NCI-H446 (cell line): Measurements from ENCODE around the gene COL18A1.

Experiments
- DNase-seq, 2 experiments: peaks; one replicate each; lab custom pipeline; 2025; lab: John Stamatoyannopoulos, UW

Gene COL18A1

DNA sequence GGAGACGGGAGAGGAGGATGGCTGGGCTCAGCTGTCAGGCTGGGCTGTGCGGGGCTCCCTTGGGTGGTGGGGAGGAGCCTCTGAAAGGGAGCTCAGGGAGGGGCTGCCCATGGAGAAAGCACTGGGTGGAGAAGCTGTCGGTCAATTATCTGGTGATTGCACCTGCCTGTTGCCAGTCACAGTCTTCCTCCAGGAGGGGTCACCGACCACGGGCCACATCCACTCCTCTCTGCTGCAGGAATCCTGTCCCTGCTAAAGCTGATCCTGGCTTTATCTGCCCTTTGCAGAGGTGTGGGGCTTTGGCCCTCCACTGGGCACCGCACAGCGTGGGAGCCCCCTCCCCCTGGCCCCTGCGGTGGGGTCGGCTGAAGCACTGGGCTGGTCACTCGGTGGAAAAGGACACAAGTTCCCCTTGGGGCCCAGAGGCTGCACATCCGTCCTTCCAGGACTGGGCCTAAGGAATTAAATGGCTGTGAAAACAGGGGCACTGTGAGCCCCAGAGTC is 21.8 kb upstream of the COL18A1 start:
- no peak for DNase-seq

DNA sequence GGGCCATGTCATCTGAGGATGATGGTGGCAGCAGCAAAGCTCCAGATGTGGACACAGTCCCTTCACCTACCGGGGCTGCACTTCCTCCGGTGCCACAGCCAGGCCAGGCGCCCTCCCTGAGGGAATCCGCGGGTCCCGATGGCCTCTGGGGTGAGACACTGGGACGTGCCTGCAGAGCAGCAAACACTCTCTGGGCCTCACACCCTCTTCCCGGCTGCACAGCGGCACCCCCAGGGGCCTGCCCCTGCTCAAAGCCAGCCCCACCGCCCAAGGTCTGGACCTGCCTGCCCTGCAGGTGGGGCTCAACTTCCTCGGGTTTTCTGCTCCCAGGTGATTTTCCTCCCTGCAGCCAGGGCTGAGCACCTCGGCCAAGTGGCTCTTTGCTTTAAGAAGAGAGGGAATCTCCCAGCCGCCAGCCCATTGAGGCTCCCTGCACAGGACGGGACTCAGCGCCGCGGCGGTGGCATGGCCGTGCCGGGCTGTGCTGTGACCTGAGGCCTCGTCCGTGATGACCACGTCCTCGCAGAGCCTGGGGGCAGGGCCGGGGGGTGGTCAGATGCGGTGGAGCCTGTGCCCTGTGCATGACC is 21.3 kb upstream of the COL18A1 start:
- no peak for DNase-seq

DNA sequence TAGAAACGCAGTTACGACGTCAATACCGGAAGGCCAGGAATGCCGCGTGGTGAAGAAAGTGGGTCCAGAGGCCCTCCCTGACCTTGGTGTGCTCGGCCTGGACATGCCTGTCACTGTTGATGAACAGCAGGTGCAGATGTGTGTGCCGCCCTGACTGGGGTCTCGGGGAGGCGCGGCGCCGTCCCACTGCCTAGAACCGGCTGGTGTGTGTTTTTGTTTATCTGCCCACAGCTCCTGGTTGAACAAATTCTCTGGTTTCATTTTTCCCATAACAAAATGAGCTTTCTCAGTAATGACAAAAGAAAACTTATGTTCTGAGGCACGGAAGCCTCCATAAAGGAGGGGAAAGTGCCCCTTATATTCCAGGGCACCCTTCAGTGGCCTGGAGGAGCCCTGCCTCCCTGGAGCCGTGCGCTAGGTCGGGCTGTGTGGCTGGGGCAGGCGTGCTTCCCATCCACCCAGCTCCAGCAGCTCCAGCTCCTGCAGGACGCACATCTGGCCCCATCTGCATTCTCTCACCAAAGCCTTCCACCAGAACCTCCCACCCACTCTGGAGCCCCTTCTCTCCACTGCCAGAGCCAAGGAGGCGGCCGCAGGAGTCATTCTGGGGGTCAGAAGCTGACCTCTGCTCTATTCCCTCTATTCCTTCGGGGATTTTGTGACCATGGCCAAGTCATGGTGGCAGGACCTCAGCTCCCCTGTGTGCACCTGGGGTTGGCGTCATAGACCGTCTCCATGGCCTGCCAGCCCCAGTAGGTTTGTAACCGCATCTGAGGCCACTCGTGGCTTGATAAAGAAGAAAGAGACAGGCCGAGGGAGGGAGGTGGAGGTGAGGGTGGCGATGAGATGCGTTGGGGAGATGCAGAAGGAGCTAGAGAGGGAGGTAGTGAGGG is 20.1 kb upstream of the COL18A1 start:
- no peak for DNase-seq

- no peak for DNase-seq
Measured at GRCh38 chr21:45385549-45386050, 19.4 kb upstream of the COL18A1 start.

DNA sequence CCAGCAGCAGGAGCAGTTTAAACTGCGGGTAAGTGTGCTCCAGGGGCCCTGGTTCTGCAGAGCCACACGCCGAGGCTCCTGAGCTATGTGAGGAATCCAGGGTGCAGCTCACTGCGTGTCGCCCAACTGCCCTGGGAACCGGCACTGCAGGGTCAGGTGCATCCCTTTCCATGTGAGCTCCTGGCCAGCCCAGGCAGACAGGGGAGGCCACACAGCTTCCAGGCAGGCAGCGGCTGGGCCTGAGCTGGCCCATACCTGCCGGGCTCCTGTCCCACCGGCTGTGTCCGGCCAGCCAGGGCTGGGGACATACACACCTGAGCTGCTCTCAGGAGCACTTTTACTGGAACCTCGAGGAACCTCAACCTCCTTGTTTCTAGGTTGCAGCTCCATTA is 18.6 kb upstream of the COL18A1 start:
- DNase-seq = no peak

DNA sequence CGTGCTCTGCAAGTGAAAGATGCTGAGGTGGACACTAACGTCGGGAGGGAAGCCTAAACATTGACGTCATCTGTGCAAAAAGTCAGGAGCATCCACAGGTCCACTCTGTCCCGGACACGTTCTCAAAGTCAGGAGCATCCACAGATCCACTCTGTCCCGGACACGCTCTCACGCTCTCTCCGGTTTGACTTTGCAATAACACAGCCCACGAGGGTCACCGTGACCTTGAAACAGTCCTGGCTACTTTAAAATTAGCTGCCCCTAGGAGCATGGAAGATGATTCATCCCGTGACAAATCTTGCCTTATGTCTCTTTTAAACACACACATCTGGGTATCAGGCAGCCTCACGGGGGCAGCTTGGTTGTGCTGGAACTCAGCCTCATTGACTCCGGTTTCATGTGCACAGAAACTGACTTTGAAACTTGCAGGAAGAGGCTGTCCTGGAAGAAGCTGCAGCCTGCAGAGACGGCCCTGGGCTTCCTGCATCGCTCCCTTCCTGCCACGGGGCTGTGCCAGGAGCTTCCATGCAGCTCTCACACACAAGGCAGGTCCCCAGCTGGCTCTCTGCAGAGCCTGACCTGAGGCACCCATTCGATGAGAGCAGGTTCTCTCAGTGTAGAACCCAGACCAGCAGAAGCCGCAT is 18.1 kb upstream of the COL18A1 start:
- DNase-seq = no peak

DNA sequence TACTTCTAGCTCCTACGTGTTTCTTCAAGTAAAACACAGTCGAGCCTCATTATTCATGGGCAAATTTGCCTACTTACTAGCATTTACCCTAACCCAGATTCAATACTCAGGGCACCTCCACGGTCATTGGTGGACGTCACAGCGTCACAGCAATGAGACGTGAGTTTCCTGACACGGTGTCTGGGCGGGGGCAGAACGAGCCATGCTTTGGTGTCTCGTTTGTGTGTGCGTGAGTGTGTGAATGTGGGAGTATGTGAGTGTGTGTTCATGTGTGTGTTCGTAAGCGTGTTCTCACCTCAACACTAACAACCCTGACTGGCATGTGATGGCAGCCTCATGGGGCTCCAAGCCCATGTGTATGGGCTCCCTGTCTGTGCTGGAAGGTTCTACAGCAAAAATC is 17.5 kb upstream of the COL18A1 start:
- DNase-seq = no peak

DNA sequence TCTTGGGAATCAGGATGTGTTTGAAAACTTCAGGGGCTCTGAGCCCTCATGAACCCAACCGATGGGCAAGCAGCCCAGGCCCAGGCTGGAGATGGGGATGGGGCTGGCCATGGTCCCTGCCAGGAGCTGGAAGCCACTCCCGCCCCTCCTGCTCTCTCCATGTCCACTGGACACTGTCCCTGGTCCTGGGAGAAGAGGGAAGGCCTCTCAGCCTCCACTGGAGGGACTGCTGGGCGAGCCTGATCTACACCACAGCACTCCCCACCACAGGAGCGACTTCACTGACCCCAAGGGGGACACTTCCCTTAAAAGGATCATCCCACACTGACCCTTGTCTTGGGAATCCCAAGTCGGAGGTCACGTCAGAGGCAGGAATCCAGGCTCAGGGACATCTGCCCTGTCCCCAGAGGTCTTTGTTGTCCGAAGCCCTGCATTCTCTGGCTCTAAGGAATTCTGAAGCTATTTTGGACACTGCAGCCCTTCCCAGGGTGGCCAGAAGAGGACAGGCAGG is 16.9 kb upstream of the COL18A1 start:
- DNase-seq = no peak

DNA sequence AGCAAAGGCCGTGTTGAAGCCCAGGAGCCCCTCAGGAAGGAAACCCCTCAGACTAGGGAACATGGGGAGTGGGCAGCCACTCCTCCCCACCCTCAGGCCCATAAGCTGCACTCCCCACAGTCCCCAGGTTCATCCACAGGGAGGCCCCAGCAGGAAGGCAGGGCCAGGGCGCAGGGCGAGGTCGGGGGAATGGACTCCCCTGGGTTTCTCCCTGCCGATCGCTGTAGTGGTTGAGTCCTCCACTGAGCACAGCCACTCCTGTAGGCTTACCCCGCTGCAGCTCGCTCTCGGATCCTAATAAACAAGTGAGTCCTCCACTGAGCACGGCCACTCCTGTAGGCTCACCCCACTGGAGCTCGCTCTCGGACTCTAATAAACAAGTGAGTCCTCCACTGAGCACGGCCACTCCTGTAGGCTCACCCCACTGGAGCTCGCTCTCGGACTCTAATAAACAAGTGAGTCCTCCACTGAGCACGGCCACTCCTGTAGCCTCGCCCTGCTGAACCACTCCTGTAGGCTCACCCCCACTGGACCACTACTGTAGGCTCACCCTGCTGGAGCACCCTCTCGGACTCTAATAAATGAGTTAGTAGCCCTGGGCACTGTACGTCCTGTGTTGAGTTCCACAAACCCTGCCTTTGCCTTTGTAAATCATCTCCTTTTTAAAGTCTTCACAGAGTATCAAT is 16.2 kb upstream of the COL18A1 start:
- no peak for DNase-seq

GRCh38 chr21:45390121-45390751 is 14.7 kb upstream of the COL18A1 start:
- no peak for DNase-seq

GRCh38 chr21:45390831-45391742 is 13.9 kb upstream of the COL18A1 start:
- DNase-seq = no peak

- no peak for DNase-seq
Measured at GRCh38 chr21:45391743-45392572, 13.0 kb upstream of the COL18A1 start.

DNA sequence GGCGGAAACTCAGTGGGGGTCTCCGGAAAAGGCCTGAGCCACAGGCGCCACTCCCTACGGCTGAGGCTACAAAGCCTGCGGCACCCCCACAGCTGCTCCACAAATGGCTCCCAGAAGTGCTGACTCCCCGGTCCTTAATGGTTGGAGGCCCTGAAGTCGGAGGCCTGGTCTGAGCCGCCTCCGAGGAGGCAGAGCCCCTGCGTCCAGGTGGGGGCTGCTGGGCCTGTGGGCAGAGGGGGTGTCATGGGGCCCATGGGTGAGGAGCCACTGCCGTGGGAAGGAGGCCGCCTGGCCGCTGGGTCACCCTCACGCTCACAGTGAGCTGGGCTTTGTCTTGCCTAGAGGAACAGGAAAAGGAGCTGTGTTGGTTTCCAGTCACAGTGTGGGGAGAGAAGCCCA is 12.4 kb upstream of the COL18A1 start:
- no peak for DNase-seq

GRCh38 chr21:45393021-45393420 is 11.9 kb upstream of the COL18A1 start:
- DNase-seq = no peak

GRCh38 chr21:45393833-45394638 is 10.9 kb upstream of the COL18A1 start:
- no peak for DNase-seq

DNA sequence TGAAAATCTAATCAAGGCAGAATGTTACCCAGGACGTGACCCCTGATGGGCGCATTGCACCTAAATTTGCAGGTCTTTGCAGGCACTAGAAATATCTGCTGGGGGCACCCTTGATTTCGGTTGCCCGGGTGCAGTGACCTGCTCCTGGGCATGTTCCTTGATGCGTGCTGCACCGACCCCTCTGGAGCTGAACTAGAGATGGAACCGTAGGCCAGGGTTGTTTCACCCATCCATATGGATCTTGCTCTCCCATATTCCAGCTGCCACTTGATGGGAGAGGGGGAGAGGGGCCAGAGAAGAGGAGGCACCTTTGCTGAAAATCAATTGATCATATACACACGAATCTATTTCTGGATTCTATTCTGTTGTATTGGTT is 8.4 kb upstream of the COL18A1 start:
- no peak for DNase-seq

DNA sequence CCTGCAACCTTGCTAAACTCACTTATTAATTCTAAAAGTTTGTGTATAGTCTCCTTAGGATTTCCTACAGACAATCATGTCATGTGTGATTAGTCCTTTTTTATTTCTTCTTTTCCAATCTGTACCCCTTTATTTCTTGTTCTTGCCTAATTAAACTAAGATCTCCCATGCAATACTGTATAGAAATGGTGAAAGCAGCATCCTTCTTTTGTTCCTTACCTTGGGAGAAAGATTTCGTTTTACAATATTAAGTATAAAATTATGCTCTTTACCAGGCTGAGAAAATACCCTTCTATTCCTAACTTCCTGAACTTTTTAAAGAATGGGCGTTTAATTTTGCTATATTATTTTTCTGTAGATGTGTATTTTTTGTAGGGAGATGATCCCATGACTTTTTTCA is 7.6 kb upstream of the COL18A1 start:
- no peak for DNase-seq

DNA sequence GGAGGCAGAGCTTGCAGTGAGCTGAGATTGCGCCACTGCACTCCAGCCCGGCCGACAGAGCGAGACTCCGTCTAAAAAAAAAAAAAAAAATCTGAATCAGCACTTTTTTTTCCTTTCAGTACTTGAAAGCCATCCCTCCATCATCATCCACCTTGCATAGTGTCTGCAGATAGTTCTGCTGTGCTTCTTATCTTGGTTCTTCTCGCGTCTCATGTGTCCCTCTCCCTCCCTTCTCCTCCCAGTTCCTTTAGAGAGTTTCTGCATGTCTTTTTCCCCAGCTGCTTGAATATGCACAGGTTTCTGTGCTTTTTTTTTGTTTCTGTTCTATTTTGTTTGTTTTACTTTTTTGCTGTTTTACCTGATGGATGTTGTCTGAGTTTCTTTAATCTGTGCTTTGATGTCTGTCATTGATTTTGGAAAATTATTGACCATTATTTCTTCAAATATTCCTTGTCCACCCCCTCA is 3.9 kb upstream of the COL18A1 start:
- no peak for DNase-seq
